A172 (cell line): ENCODE results near the gene MYBPHL. TPM values are rescaled to one million over a fixed set of nuclear protein-coding genes. Genes with fewer than 3 reads are reported as not detected.

Source experiments
- DNase-seq: peaks from one replicate; pipeline ENCODE4 v3.0.0-alpha.2; 2015; ENCODE audit warnings: low spot score
- total RNA-seq: library from RNA; depleted of rRNA; stranded (reverse); fragments of >200 nt; shearing (Covaris generic); gene quantifications from 2 replicates; pipeline ENCODE4 v1.2.3, GENCODE V29; 2014; rRNA removed

Gene MYBPHL
- total RNA-seq, 1 experiment from 2014 or later: not detected

- DNase-seq: no peak
Measured at GRCh38 chr1:109252167-109252892, 54.5 kb downstream of the MYBPHL start.

- DNase-seq: no peak
Measured at GRCh38 chr1:109251277-109252166, 55.3 kb downstream of the MYBPHL start.

GRCh38 chr1:109250454-109251276 lies 56.1 kb downstream of the MYBPHL start:
- DNase-seq: no peak

- DNase-seq: no peak
Measured at GRCh38 chr1:109249654-109250401, 57.0 kb downstream of the MYBPHL start.

GRCh38 chr1:109248797-109249629 lies 57.8 kb downstream of the MYBPHL start, which contains the start of gene CELSR2:
Gene CELSR2 (plus strand): TSS chr1:109249539. CDS start chr1:109250080, 541 bp downstream.
- no peak for DNase-seq

GRCh38 chr1:109248444-109248796 lies 58.4 kb downstream of the MYBPHL start:
- no peak for DNase-seq

GRCh38 chr1:109247401-109248365 lies 59.1 kb downstream of the MYBPHL start:
- DNase-seq: no peak

- DNase-seq: no peak
Measured at GRCh38 chr1:109246141-109246551, 60.7 kb downstream of the MYBPHL start.

- DNase-seq: no peak
Measured at GRCh38 chr1:109243860-109244552, 62.8 kb downstream of the MYBPHL start.

GRCh38 chr1:109243221-109243620 lies 63.6 kb downstream of the MYBPHL start:
- DNase-seq: no peak

- DNase-seq: no peak
Measured at GRCh38 chr1:109242387-109242786, 64.4 kb downstream of the MYBPHL start.

Other genes with a start within 250 kb of the MYBPHL start
- gene TAF13, start 231.0 kb downstream of the MYBPHL start, total RNA-seq: 66.7 and 78.1 TPM in 2 replicates
- 16.0 and 17.2 TPM in 2 replicates for gene TMEM167B, start 216.2 kb downstream of the MYBPHL start, total RNA-seq
- gene ELAPOR1, start 192.9 kb downstream of the MYBPHL start, total RNA-seq: 1.7 and 3.2 TPM in 2 replicates
- gene SARS1, start 93.1 kb downstream of the MYBPHL start, total RNA-seq: 224 and 232 TPM in 2 replicates
- 10.3 and 14.9 TPM in 2 replicates for gene CELSR2, start 57.5 kb downstream of the MYBPHL start, total RNA-seq
- gene PSRC1, start 23.9 kb downstream of the MYBPHL start, total RNA-seq: 32.7 and 42.3 TPM in 2 replicates
- gene SORT1, start 90.9 kb upstream of the MYBPHL start, total RNA-seq: 15.9 and 22.7 TPM in 2 replicates
- 142 and 190 TPM in 2 replicates for gene PSMA5, start 119.4 kb upstream of the MYBPHL start, total RNA-seq
- 0.24 TPM in 1 of 2 replicates, not detected in the other for gene SYPL2, start 159.5 kb upstream of the MYBPHL start, total RNA-seq
- gene ATXN7L2, start 176.9 kb upstream of the MYBPHL start, total RNA-seq: 3.0 and 5.4 TPM in 2 replicates
- gene CYB561D1, start 187.1 kb upstream of the MYBPHL start, total RNA-seq: 5.4 and 5.7 TPM in 2 replicates
- gene AMIGO1, start 202.7 kb upstream of the MYBPHL start, total RNA-seq: 0.10 TPM in 1 of 2 replicates, not detected in the other
- not detected in 2 replicates for gene GPR61, start 232.9 kb upstream of the MYBPHL start, total RNA-seq
- gene GNAI3, start 241.6 kb upstream of the MYBPHL start, total RNA-seq: 13.8 and 14.8 TPM in 2 replicates